ENCODE results near the gene TMEM219.
A peak's percentile ranks its signal among the peaks of the same experiment; 100 is the strongest.
"Not testable (repeated sequence)": the region's sequence is repeated elsewhere in the genome, so short reads cannot be mapped to it uniquely, and the experiment has no call there.

Gene TMEM219

DNA sequence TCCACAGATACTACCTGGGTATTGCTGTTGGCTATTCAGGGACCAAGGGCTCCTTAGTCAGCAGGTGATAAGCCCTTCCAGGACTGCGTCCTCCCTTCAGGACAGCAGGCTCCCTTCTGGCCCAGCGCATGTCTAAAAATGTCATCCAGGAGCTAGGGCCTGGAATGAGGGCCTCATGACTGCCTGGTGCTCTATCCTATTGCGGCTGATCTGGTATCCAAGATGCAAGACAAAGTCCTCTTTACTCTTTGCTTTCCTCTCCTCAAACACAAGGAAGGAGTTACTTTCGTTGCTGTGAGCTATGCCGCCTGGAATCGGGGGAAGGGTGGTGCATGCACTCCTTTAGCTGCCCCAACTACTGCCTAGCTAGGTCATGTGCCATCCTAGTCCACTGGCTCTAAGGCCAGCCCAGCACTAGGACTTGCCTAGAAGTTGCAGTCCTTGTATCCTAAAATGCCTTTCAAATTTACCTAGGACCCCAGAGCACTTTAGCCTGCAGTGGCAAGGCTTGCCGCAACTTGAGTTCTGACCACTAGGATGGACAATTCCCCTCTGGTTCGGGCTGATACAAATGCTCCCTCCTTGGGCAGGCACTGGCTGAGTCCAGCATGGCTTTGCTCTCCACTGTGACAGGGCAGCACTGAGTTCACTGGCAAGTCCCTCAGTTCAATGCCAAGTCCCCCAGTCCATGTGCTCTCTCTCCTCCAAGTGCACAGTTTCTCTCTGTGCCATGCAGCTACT lies 10.1 kb upstream of the TMEM219 start:
- no peak for DNase-seq

DNA sequence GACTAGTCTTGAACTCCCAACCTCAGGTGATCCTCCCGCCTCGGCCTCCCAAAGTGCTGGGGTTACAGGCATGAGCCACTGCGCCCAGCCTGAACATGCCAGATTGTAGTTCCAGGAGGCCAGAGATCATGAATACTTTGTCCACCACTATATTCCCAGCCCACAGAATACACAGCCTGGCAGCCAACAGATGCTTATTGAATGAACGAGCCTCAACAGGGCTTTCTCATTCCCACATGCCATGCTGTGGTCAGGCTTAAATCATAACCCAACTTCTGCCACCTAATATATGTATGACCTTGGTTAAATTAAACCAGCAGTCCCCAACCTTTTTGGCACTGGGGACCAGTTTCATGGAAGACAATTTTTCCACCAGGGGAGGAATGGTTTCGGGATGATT lies 3.1 kb upstream of the TMEM219 start:
- DNase-seq, result no peak

DNA sequence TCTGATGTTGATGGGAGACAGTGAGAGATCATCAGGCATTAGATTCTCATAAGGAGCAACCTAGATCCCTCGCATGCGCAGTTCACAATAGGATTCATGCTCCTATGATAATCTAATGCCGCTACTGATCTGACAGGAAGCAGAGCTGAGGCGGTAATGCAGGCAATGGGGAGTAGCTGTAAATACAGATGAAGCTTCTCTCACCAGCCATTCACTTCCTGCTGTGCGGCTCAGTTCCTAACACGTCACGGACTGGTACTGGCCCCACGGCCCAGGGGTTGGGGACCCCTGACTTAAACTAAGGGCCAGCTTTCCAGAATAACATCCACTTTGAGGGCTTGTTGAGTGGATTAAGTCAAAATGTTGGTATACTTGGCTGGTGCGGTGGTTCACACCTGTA lies 2.6 kb upstream of the TMEM219 start:
- no peak for DNase-seq

DNA sequence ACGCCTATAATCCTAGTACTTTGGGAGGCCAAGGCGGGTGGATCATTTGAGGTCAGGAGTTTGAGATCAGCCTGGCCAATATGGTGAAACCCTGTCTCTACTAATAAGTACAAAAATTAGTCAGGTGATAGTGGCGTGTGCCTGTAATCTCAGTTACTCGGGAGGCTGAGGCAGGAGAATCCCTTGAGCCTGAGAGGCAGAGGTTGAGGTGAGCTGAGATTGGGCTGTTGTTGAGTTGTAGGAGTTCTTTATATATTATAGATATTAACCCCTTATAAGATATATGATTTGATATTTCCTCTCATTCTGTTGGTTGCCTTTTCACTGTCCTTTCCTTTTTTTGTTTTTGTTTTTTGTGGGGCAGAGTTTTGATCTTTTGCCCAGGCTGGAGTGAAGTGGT lies 2.1 kb upstream of the TMEM219 start:
- not testable (repeated sequence) for DNase-seq

DNA sequence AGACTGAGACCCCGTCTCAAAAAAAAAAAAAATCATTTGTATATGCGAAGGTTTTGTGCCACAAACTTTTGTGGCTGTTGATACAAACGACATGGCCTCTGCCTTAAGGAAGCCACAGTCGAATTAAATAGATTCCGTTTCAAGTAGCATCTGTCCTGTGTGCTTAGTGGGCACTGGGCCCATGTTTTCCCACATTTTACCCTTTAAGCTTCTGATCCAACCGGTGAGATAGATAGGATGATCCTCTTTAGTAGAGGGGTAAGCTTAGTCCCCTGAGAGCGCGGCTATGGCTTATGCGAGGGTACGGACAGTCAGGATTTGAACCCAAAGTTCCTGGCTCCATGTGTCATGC lies 776 bp upstream of the TMEM219 start:
- no peak for DNase-seq

DNA sequence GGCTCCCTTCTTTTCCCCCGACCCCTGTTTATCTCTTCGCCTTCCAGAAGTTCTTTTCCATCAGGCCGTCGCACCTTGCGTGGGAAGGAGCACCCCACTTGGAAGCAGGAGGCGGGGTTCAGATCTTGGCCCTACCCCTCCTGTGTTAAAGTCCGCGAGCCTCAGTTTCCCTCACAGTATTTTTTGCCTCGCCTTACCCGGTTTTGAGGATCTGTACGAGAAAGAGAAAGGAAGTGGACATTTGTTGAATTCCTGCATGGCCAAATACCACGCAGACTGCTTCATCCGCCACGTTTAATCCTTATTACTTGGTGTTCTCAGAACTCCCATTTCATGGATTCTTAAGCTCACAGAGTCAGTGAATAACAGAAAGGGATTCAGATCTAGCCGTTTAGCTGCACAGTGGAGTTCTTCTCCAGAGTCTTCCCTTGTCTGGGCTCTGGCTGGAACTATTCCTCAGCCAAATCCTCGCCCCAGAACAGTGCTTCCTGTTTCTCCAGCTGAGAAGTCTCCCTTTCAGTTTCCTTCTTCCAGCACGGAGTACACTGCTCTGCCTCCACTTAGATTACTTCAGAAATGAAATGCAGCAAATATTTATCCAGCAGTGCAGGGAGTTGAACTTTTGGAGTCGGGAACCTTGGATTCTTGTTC lies 590 bp downstream of the TMEM219 start:
- no peak for DNase-seq

GRCh38 chr16:29963021-29963743 lies 1.3 kb downstream of the TMEM219 start:
- no peak for DNase-seq

GRCh38 chr16:29968205-29968604 lies 6.3 kb downstream of the TMEM219 start:
- no peak for DNase-seq

- DNase-seq, result no peak
These were observed 9.4 kb downstream of the TMEM219 start for GRCh38 chr16:29971304-29971703.

GRCh38 chr16:29972500-29972899 lies 10.6 kb downstream of the TMEM219 start:
- no peak for DNase-seq

DNA sequence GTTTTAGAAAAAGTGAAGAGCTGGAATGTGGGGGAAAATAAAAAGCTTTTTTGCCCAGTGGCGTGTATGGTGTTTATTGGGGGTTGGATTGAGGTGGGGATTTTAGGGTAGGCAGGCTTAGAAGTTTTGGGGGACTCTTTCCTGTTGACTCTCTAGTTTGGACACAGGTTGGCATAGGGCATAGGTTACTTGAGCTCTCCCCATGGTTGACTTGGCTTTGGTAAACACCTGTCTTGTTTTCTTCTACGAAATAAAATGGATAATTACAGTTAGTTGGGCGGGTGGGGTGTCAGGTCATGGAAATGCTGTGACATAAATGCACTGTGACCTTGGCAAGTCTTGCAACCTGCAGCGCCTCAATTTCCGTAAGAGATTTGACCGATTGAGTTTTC lies 11.1 kb downstream of the TMEM219 start:
- no peak for DNase-seq

DNA sequence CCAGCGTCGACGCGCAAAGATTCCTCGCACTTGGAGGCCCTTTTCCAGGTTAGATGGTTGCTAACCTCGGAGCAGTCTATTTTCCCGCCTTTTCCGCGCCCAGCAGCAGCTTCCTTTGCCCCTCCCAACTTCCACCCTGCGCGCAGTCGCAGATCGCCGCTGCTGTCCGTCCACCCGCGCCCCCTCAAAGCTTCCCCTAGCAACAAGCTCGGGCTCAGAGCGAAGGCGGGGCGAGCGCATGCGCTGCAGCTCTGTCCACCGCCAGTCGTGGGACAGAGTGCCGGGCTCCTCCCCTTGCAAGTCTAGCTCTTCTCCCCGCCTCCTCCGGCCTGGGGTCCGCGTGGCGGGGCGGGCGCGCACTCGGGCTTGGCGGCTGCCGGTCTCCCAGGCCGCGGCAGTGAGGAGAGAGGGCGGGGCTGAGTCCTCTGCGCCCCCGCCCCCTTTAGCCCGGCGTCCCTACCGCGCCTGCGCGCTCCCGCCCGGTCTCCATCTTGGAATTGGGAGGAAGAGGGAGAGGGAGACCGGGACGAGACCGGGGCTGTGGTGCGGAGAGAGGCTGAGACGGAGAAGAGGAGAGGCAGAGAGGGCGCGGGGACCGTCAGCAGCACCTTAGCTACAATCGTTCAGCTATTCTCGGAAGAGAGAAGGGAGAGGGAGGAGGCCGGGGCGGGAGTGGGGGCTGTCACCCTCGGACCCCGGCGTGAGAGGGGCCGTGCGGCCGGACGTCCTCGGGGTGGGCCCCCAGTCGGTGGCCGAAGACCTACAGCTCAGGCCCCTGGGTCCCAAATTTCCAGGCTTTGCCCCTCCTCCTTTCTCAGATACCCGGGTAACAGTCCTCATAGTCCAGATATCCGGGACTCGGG lies 11.7 kb downstream of the TMEM219 start, which contains the start of gene TAOK2:
TSS of gene TAOK2 (plus strand) at position 485 of the 863 bp plus-strand sequence. CDS start 3,905 bp downstream, outside the sequence.
- DNase-seq, result peak; percentile 97

GRCh38 chr16:29974291-29975133 lies 12.6 kb downstream of the TMEM219 start:
- DNase-seq, result peak in 1 of 2 experiments; percentile 19

GRCh38 chr16:29975134-29975538 lies 13.3 kb downstream of the TMEM219 start:
- DNase-seq, result no peak

GRCh38 chr16:29975811-29976511 lies 14.1 kb downstream of the TMEM219 start:
- DNase-seq, result no peak

DNA sequence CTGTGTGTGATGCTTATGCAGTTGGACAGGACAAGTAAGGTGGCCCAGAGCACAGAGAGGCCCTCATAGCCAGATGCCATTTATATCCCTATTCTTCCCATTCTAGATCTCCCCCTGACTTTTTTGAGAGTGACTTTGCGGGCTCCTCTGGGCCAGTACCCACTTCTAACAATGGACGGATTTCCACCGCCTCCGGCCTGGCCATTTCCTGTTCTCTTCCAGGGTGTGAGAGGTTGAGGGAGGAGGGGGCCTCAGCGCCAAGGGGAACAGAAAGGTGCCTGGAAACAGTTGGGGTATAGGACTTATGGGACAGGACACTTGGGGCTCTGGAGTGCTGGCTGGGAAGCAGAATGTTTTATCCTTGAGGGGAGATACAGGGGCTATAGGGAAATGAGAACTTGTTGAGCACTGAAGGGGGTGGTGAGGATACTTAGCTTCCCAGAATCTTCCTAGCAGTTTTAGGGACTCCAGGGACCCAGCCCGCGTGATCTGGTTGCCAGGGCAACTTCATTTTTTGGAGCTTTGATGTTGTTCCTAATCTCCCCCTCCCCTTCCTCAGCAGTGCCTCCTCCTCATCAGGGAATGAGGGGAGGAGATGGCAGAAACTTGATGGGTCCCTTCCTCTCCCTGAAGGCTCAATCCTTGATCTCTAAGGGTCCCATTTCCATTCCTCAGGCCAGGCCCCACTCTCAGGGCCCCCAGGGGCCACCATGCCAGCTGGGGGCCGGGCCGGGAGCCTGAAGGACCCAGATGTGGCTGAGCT lies 15.4 kb downstream of the TMEM219 start:
- no peak for DNase-seq

DNA sequence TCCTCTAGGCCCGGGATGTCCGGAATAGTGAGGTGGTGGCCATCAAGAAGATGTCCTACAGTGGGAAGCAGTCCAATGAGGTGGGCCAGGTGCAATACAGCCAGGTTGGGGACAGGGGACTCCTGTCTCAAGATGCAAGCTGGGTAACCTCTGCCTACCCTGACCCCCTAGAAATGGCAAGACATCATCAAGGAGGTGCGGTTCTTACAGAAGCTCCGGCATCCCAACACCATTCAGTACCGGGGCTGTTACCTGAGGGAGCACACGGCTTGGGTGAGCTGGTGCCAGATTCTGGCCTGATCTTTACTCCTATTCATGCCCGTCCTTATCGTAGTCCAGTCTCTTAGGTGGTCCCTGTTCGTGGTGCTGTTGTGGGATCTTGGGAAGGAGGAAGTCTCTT lies 16.2 kb downstream of the TMEM219 start:
- no peak for DNase-seq

- DNase-seq, result no peak
These were observed 16.8 kb downstream of the TMEM219 start for GRCh38 chr16:29978564-29979270.

DNA sequence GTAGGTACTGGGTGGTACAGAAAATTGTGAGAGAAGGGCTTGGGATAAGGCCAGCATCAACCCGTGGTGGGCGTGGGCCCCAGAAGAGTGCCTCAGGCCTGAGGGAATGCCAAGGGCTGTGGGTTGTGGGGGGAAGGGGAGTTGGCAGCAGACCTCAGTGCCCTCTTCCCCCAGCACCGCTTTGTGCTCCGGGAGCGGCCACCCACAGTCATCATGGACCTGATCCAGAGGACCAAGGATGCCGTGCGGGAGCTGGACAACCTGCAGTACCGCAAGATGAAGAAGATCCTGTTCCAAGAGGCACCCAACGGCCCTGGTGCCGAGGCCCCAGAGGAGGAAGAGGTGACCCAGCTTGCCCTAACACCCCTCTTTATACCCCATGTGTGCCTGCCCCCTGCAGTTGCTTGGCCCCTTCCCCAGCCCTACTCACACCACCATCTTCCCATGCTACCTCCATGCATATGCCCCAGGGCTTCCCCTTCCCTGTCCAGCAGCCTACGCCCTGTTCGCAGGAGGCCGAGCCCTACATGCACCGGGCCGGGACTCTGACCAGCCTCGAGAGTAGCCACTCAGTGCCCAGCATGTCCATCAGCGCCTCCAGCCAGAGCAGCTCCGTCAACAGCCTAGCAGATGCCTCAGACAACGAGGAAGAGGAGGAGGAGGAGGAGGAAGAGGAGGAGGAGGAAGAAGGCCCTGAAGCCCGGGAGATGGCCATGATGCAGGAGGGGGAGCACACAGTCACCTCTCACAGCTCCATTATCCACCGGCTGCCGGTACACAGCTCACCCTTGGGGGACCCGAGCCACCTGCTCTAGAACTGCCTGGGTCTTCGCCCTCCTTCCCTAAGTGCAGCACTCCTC lies 20.9 kb downstream of the TMEM219 start:
- no peak for DNase-seq

Data from activated CD4-positive, alpha-beta T cell treated with anti-CD3 and anti-CD28 coated beads, Interleukin-2, amount 50 U/mL, for 48 hours (primary cell).